Nephron progenitor cell (in vitro differentiated cells): Measurements from ENCODE around the gene PADI3.

Experiments used
- DNase-seq: peaks from one replicate; pipeline ENCODE4 v3.0.0; 2021
- H3K27ac Mint-ChIP-seq: 2 replicates; pipeline ENCODE4 v1.8.0; 2021; ENCODE audit warnings: mild to moderate bottlenecking, moderate library complexity, mixed read lengths
- H3K27me3 Mint-ChIP-seq: 2 replicates; pipeline ENCODE4 v1.8.0; 2021; ENCODE audit warnings: mild to moderate bottlenecking, low read depth, mixed read lengths; ENCODE audit not compliant: poor library complexity
- H3K36me3 Mint-ChIP-seq: 2 replicates; pipeline ENCODE4 v1.8.0; 2021; ENCODE audit warnings: low read depth, mixed read lengths
- H3K4me1 Mint-ChIP-seq: 2 replicates; pipeline ENCODE4 v1.8.0; 2021; ENCODE audit warnings: mixed read lengths
- H3K4me3 Mint-ChIP-seq: 2 replicates; pipeline ENCODE4 v1.8.0; 2021; ENCODE audit warnings: mild to moderate bottlenecking, moderate library complexity, mixed read lengths
- H3K9me3 Mint-ChIP-seq: 2 replicates; pipeline ENCODE4 v1.8.0; 2021; ENCODE audit warnings: mild to moderate bottlenecking, moderate library complexity, mixed read lengths
- CTCF ChIP-seq: fragments of 200-600 bp; sonication (generic); IDR thresholded peaks from 2 replicates; pipeline ENCODE4 v1.5.0; 2021; ENCODE audit warnings: antibody characterized with exemption

The PADI3 gene

GRCh38 chr1:17306407-17306806, 57.5 kb downstream of the PADI3 start:
- H3K36me3 Mint-ChIP-seq, result peaks cover 11% of the 10 kb centered on the region
- no peak for DNase-seq
- peaks cover 29% of the 10 kb centered on the region for H3K27me3 Mint-ChIP-seq
- H3K4me3 Mint-ChIP-seq, result no peak overlapping the region
- no peak for TF ChIP-seq CTCF
- peaks cover 34% of the 10 kb centered on the region for H3K4me1 Mint-ChIP-seq
- peaks cover 16% of the 10 kb centered on the region for H3K9me3 Mint-ChIP-seq
- no peak overlapping the region for H3K27ac Mint-ChIP-seq

- peaks cover 29% of the 10 kb centered on the region for H3K27me3 Mint-ChIP-seq
- DNase-seq, result no peak
- no peak for TF ChIP-seq CTCF
- peaks cover 34% of the 10 kb centered on the region for H3K4me1 Mint-ChIP-seq
- H3K9me3 Mint-ChIP-seq, result peaks cover 11% of the 10 kb centered on the region
- no peak overlapping the region for H3K4me3 Mint-ChIP-seq
- no peak overlapping the region for H3K27ac Mint-ChIP-seq
- peaks cover 8% of the 10 kb centered on the region for H3K36me3 Mint-ChIP-seq
Measured at GRCh38 chr1:17306921-17307320, 58.0 kb downstream of the PADI3 start.

- H3K27me3 Mint-ChIP-seq, result peaks cover 25% of the 10 kb centered on the region
- no peak overlapping the region for H3K27ac Mint-ChIP-seq
- DNase-seq, result no peak
- H3K4me1 Mint-ChIP-seq, result peaks cover 34% of the 10 kb centered on the region
- peaks cover 4% of the 10 kb centered on the region for H3K36me3 Mint-ChIP-seq
- H3K9me3 Mint-ChIP-seq, result peaks cover 7% of the 10 kb centered on the region
- no peak for TF ChIP-seq CTCF
- no peak overlapping the region for H3K4me3 Mint-ChIP-seq
Measured at GRCh38 chr1:17307329-17307728, 58.4 kb downstream of the PADI3 start.

- H3K27me3 Mint-ChIP-seq, result peaks cover 23% of the 10 kb centered on the region
- no peak within 1 kb of the TSS for H3K4me3 Mint-ChIP-seq
- peaks cover 1% of the 10 kb centered on the region for H3K9me3 Mint-ChIP-seq
- peaks cover 1% of the 10 kb centered on the region for H3K36me3 Mint-ChIP-seq
- TF ChIP-seq CTCF, result no peak
- H3K27ac Mint-ChIP-seq, result no peak within 1 kb of the TSS
- no peak for DNase-seq
- H3K4me1 Mint-ChIP-seq, result peaks cover 34% of the 10 kb centered on the region
Measured at GRCh38 chr1:17307946-17308345, 59.0 kb downstream of the PADI3 start, which contains the start of gene PADI4. Gene PADI4 (plus strand): TSS chr1:17308197. CDS start chr1:17308223, 26 bp downstream.

GRCh38 chr1:17308593-17308992, 59.7 kb downstream of the PADI3 start:
- H3K4me1 Mint-ChIP-seq, result peaks cover 34% of the 10 kb centered on the region
- TF ChIP-seq CTCF, result no peak
- H3K36me3 Mint-ChIP-seq, result no peaks in the 10 kb centered on the region
- no peaks in the 10 kb centered on the region for H3K9me3 Mint-ChIP-seq
- peaks cover 17% of the 10 kb centered on the region for H3K27me3 Mint-ChIP-seq
- no peak for DNase-seq
- H3K27ac Mint-ChIP-seq, result no peak overlapping the region
- H3K4me3 Mint-ChIP-seq, result no peak overlapping the region

GRCh38 chr1:17309426-17310067, 60.6 kb downstream of the PADI3 start:
- Mint-ChIP-seq H3K27ac (peak overlapping the region; percentile 15), H3K36me3 (no peaks in the 10 kb centered on the region), H3K4me1 (peaks cover 32% of the 10 kb centered on the region), H3K4me3 (no peak overlapping the region), H3K27me3 (peaks cover 22% of the 10 kb centered on the region), H3K9me3 (no peaks in the 10 kb centered on the region)
- DNase-seq, result no peak
- no peak for TF ChIP-seq CTCF
